Panc1 (cell line): Measurements from ENCODE around the gene NPDC1.

ENCODE experiments used
- CTCF ChIP-seq: fragments of 450-650 bp; IDR thresholded peaks from 2 replicates; pipeline ENCODE4 v1.5.1; 2017; ENCODE audit warnings: mild to moderate bottlenecking
- POLR2AphosphoS5 ChIP-seq: IDR thresholded peaks from 2 replicates; pipeline ENCODE4 v1.6.1; 2012; ENCODE audit warnings: mild to moderate bottlenecking, low read depth, low read length, moderate library complexity
- REST ChIP-seq, 2 experiments: IDR thresholded peaks; 2 replicates each; pipeline ENCODE4 v1.6.1; 2011 to 2012; ENCODE audit warnings: low read depth in 2 of 2, control low read depth in 1 of 2, low read length in 1 of 2, mild to moderate bottlenecking in 1 of 2, moderate library complexity in 1 of 2; ENCODE audit not compliant: insufficient read depth in 1 of 2
- TCF7L2 ChIP-seq: IDR thresholded peaks from 2 replicates; pipeline ENCODE4 v1.6.1; 2011; ENCODE audit warnings: mild to moderate bottlenecking, low read depth, low read length, inconsistent platforms

- no peak for TF ChIP-seq CTCF
- TF ChIP-seq POLR2AphosphoS5 = no peak
- no peak for TF ChIP-seq TCF7L2
- no peak for TF ChIP-seq REST (IDR thresholded peaks at IDR 0.05; ENCODE audit: insufficient read depth in 1 of 2, low read depth in 2 of 2, low read length in 1 of 2)
Observed at GRCh38 chr9:136997371-136997770, 48.6 kb downstream of the NPDC1 start.
